Cardiac muscle cell (in vitro differentiated cells and primary cell): ENCODE data around the gene CLCN4. TPM values are rescaled to one million over a fixed set of nuclear protein-coding genes. Genes with fewer than 3 reads are reported as not detected.

Experiments
- DNase-seq, 2 donors: peaks; one replicate each; pipeline versions ENCODE4 v3.0.0 to v3.0.0-alpha.2; 2010 to 2017; ENCODE audit warnings: low read depth in 1 of 2, low spot score in 1 of 2
- H3K27ac ChIP-seq: fragments of 200-600 bp; sonication (generic); 2 replicates; pipeline ENCODE4 v1.5.1; 2016
- H3K27me3 ChIP-seq: fragments of 200-600 bp; sonication (generic); 2 replicates; pipeline ENCODE4 v1.6.0; 2016; ENCODE audit warnings: control low read depth
- H3K36me3 ChIP-seq: fragments of 200-600 bp; sonication (generic); 2 replicates; pipeline ENCODE4 v1.5.1; 2016; ENCODE audit warnings: control low read depth
- H3K4me1 ChIP-seq: fragments of 200-600 bp; sonication (generic); 2 replicates; pipeline ENCODE4 v1.8.1; 2017; ENCODE audit warnings: low read depth, mild to moderate bottlenecking, mixed run types
- H3K4me3 ChIP-seq: fragments of 200-600 bp; sonication (generic); 2 replicates; pipeline ENCODE4 v1.5.1; 2016; ENCODE audit warnings: mild to moderate bottlenecking
- H3K9me3 ChIP-seq: fragments of 200-600 bp; sonication (generic); 2 replicates; pipeline ENCODE4 v1.5.1; 2017; ENCODE audit warnings: low read depth, mild to moderate bottlenecking, control low read depth
- polyA plus RNA-seq: library from polyadenylated mRNA; unstranded; fragments of >200 nt; fragmentation: Nextera tagmentation; extraction: Ambion mirVana; gene quantifications from 2 replicates; pipeline ENCODE4 v1.2.1, GENCODE V29; 2016
- total RNA-seq: library from RNA; depleted of rRNA; stranded (reverse); fragments of >200 nt; gene quantifications from 2 replicates; pipeline ENCODE4 v1.2.3, GENCODE V29; 2016
- TF ChIP-seq, protein P1 (sequence below): IDR thresholded peaks from 2 replicates; pipeline ENCODE4 v1.5.1; 2012; ENCODE audit warnings: low read depth, mild to moderate bottlenecking, low read length

Gene CLCN4
- total and polyA plus RNA-seq, 2 experiments from 2014 or later = 7.8 to 15.2 TPM

DNA sequence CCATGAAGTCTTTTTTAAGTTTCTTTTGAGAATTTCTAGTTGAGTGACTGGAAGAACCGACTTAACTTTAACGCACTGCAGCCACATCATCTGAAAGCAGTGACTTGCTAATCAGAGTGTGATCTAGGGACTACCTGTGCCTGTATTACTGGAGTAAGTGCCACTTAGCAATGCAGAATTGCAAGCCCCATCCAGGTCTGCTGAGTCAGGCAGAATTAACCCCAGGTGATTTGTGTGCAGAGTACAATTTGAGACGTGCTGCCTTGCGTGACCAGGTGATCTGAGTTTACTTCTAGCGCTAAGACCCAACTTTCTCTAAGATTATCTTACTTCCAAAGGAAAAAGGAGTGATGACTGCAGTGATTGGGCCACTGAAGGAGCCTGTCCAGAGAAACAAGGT lies 85.3 kb downstream of the CLCN4 start:
- Histone ChIP-seq H3K36me3 (no peaks in the 10 kb centered on the region), H3K27ac (no peak overlapping the region), H3K4me1 (no peaks in the 10 kb centered on the region), H3K27me3 (no peaks in the 10 kb centered on the region), H3K9me3 (no peaks in the 10 kb centered on the region), H3K4me3 (no peak overlapping the region)
- TF ChIP-seq, protein P1, sequence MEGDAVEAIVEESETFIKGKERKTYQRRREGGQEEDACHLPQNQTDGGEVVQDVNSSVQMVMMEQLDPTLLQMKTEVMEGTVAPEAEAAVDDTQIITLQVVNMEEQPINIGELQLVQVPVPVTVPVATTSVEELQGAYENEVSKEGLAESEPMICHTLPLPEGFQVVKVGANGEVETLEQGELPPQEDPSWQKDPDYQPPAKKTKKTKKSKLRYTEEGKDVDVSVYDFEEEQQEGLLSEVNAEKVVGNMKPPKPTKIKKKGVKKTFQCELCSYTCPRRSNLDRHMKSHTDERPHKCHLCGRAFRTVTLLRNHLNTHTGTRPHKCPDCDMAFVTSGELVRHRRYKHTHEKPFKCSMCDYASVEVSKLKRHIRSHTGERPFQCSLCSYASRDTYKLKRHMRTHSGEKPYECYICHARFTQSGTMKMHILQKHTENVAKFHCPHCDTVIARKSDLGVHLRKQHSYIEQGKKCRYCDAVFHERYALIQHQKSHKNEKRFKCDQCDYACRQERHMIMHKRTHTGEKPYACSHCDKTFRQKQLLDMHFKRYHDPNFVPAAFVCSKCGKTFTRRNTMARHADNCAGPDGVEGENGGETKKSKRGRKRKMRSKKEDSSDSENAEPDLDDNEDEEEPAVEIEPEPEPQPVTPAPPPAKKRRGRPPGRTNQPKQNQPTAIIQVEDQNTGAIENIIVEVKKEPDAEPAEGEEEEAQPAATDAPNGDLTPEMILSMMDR = no peak
- DNase-seq = no peak

GRCh38 chrX:10243106-10243505 lies 86.3 kb downstream of the CLCN4 start:
- Histone ChIP-seq H3K27me3 (no peaks in the 10 kb centered on the region), H3K36me3 (no peaks in the 10 kb centered on the region), H3K4me1 (no peaks in the 10 kb centered on the region), H3K9me3 (no peaks in the 10 kb centered on the region), H3K4me3 (no peak overlapping the region), H3K27ac (no peak overlapping the region)
- DNase-seq = no peak
- TF ChIP-seq, protein P1 = no peak

DNA sequence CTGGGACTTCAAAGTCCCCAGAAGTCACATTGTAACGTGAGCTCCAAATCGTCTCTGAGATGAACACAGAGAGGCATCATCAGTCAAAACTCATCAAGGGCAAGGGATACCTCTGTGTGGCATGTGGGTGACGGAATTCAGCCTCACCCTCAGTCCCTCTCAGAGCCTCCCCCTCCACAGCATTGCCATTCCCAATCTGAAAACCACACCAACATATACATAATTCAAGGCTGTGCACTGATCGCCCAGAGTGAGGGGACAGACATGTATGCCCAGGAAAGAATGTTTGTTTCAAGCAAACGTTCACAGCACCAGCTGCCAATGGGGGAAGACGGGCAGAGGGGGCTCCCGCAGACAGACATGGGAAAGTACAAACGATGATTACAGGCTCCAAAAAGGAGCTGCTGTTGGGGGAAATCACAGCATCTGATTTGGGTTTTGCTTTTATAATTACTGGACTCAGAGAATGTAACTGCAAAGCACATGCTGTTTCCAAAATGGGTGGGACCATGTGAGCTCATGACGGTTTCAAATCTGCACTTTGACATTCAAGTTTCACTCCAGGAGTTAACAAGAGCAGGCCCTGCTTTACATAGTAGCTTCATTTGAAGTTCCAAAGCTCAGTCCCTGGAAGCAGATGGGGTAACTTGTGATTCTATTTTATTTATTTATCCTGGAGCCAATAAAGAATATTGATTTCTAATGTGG lies 88.3 kb downstream of the CLCN4 start:
- Histone ChIP-seq H3K27me3 (no peaks in the 10 kb centered on the region), H3K4me1 (no peaks in the 10 kb centered on the region), H3K4me3 (no peak overlapping the region), H3K36me3 (no peaks in the 10 kb centered on the region), H3K9me3 (no peaks in the 10 kb centered on the region), H3K27ac (no peak overlapping the region)
- no peak for DNase-seq
- TF ChIP-seq, protein P1 = no peak

DNA sequence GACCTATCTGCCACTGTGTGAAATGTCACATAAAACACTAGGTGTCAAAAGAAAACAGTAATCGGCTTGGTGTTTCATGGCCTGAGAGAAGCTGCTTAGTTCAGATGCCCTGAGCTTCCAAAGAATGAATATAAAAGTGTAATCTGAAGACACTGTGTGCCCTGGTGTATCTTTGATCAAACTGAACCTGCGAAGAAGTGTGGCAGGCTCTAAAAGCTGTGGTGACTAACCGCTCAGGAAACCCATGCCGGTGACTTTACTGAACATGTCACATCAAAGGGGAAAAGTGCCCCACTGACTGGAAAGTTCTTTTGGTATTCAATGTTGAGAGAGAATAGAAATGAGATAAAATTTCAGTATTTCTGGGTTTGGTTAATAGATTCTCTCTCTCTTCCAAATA lies 89.1 kb downstream of the CLCN4 start:
- no peak overlapping the region for H3K27ac ChIP-seq
- no peaks in the 10 kb centered on the region for H3K27me3 ChIP-seq
- no peaks in the 10 kb centered on the region for H3K36me3 ChIP-seq
- TF ChIP-seq, protein P1 = no peak
- H3K4me3 ChIP-seq = no peak overlapping the region
- no peaks in the 10 kb centered on the region for H3K4me1 ChIP-seq
- no peaks in the 10 kb centered on the region for H3K9me3 ChIP-seq
- DNase-seq = no peak

GRCh38 chrX:10246297-10246696 lies 89.5 kb downstream of the CLCN4 start:
- Histone ChIP-seq H3K4me3 (no peak overlapping the region), H3K4me1 (no peaks in the 10 kb centered on the region), H3K9me3 (no peaks in the 10 kb centered on the region), H3K27me3 (no peaks in the 10 kb centered on the region), H3K36me3 (no peaks in the 10 kb centered on the region), H3K27ac (no peak overlapping the region)
- TF ChIP-seq, protein P1 = no peak
- DNase-seq = no peak
